CD4-positive, CD25-positive, alpha-beta regulatory T cell (primary cell): Measurements from ENCODE around the gene VPS13A. TPM values are rescaled to one million over a fixed set of nuclear protein-coding genes. Genes with fewer than 3 reads are reported as not detected.

ENCODE experiments used
- ATAC-seq, 2 donors: fragments of 150-1000 bp; cut with Tn5 transposase; one replicate each; pipeline ENCODE4 v1.10.0; 2021; ENCODE audit warnings: low read depth in 2 of 2, moderate number of reproducible peaks in 2 of 2, moderate library complexity in 1 of 2
- DNase-seq, 3 donors: peaks; one replicate each; pipeline versions ENCODE4 v3.0.0 to v3.0.0-alpha.2; 2012 to 2022; ENCODE audit warnings: mixed read lengths in 1 of 3
- H3K27ac ChIP-seq: one replicate; pipeline ENCODE4 v1.7.0; 2013; ENCODE audit warnings: mild to moderate bottlenecking, low read length; ENCODE audit not compliant: insufficient read depth, poor library complexity, severe bottlenecking
- H3K27me3 ChIP-seq: one replicate; pipeline ENCODE4 v1.7.0; 2013; ENCODE audit warnings: low read length; ENCODE audit not compliant: control insufficient read depth, insufficient read depth
- H3K36me3 ChIP-seq: one replicate; pipeline ENCODE4 v1.7.0; 2013; ENCODE audit warnings: mild to moderate bottlenecking, low read length, moderate library complexity; ENCODE audit not compliant: control insufficient read depth, insufficient read depth
- H3K4me1 ChIP-seq: 2 replicates; pipeline ENCODE4 v1.7.0; 2013; ENCODE audit warnings: mild to moderate bottlenecking, low read length; ENCODE audit not compliant: insufficient read depth, control insufficient read depth, poor library complexity, severe bottlenecking
- H3K4me3 ChIP-seq: one replicate; pipeline ENCODE4 v1.7.0; 2013; ENCODE audit warnings: low read depth, mild to moderate bottlenecking, low read length, moderate library complexity
- H3K9me3 ChIP-seq, 2 experiments: 1 replicate in 1 of 2; 2 replicates in 1 of 2; pipeline ENCODE4 v1.7.0; 2013; ENCODE audit warnings: low read length in 2 of 2, mild to moderate bottlenecking in 1 of 2, moderate library complexity in 1 of 2; ENCODE audit not compliant: control insufficient read depth in 2 of 2
- H3K27ac Mint-ChIP-seq, 3 donors: one replicate each; pipeline ENCODE4 v1.8.0; 2020 to 2022; ENCODE audit warnings: mild to moderate bottlenecking in 3 of 3, mixed read lengths in 3 of 3, moderate library complexity in 2 of 3
- H3K27me3 Mint-ChIP-seq: one replicate; pipeline ENCODE4 v1.8.0; 2022; ENCODE audit warnings: mild to moderate bottlenecking, mixed read lengths
- H3K36me3 Mint-ChIP-seq: one replicate; pipeline ENCODE4 v1.8.0; 2020; ENCODE audit warnings: mixed read lengths
- H3K4me1 Mint-ChIP-seq, 4 donors: one replicate each; pipeline ENCODE4 v1.8.0; 2020 to 2022; ENCODE audit warnings: mixed read lengths in 4 of 4, mild to moderate bottlenecking in 1 of 4
- H3K4me3 Mint-ChIP-seq, 4 donors: one replicate each; pipeline ENCODE4 v1.8.0; 2020 to 2022; ENCODE audit warnings: mild to moderate bottlenecking in 4 of 4, mixed read lengths in 4 of 4, moderate library complexity in 3 of 4
- H3K9me3 Mint-ChIP-seq, 7 donors: one replicate each; pipeline ENCODE4 v1.8.0; 2020 to 2022; ENCODE audit warnings: mixed read lengths in 7 of 7, mild to moderate bottlenecking in 3 of 7, moderate library complexity in 2 of 7
- polyA plus RNA-seq, 4 donors: library from polyadenylated mRNA; unstranded; fragments of 300-500 nt; fragmentation: Illumina TruSeq; gene quantifications; one replicate each; pipeline ENCODE4 v1.2.3, GENCODE V29; 2021
- total RNA-seq: library from RNA; stranded (reverse); gene quantifications from one replicate; pipeline ENCODE4 v1.2.3, GENCODE V29; 2022

The VPS13A gene
- total and polyA plus RNA-seq, 5 donors from 2014 or later = 2.5 to 53.1 (median 3.5) TPM

GRCh38 chr9:77463151-77463550 is 285.8 kb downstream of the VPS13A start:
- no peaks in the 10 kb centered on the region for H3K36me3 ChIP-seq
- DNase-seq (no peak), ATAC-seq (no peak)
- no peaks in the 10 kb centered on the region for H3K4me1 ChIP-seq
- no peak overlapping the region for H3K27ac ChIP-seq
- Mint-ChIP-seq H3K9me3 (no peaks in the 10 kb centered on the region), H3K4me3 (no peak overlapping the region), H3K4me1 (peaks cover 0 to 1% (median under 1%) of the 10 kb centered on the region in 4 donors), H3K36me3 (no peaks in the 10 kb centered on the region), H3K27ac (no peak overlapping the region), H3K27me3 (peaks cover 22% of the 10 kb centered on the region)
- no peaks in the 10 kb centered on the region for H3K9me3 ChIP-seq
- peaks cover 2% of the 10 kb centered on the region for H3K27me3 ChIP-seq
- H3K4me3 ChIP-seq = no peak overlapping the region

- no peak overlapping the region for H3K27ac ChIP-seq
- peaks cover 4% of the 10 kb centered on the region for H3K27me3 ChIP-seq
- H3K36me3 ChIP-seq = no peaks in the 10 kb centered on the region
- ATAC-seq = no peak
- DNase-seq = no peak
- H3K4me3 Mint-ChIP-seq = no peak overlapping the region
- no peak overlapping the region for H3K27ac Mint-ChIP-seq
- no peaks in the 10 kb centered on the region for H3K9me3 ChIP-seq
- no peak overlapping the region for H3K4me3 ChIP-seq
- H3K4me1 Mint-ChIP-seq = no peaks in the 10 kb centered on the region
- H3K4me1 ChIP-seq = no peaks in the 10 kb centered on the region
- no peaks in the 10 kb centered on the region for H3K36me3 Mint-ChIP-seq
- H3K9me3 Mint-ChIP-seq = no peaks in the 10 kb centered on the region
- H3K27me3 Mint-ChIP-seq = peaks cover 22% of the 10 kb centered on the region
These were observed 287.3 kb downstream of the VPS13A start for GRCh38 chr9:77464661-77465060.

- Histone ChIP-seq H3K27ac (no peak overlapping the region), H3K4me1 (no peaks in the 10 kb centered on the region), H3K4me3 (no peak overlapping the region), H3K9me3 (no peaks in the 10 kb centered on the region), H3K36me3 (no peaks in the 10 kb centered on the region), H3K27me3 (peaks cover 4% of the 10 kb centered on the region)
- Mint-ChIP-seq H3K4me1 (no peaks in the 10 kb centered on the region), H3K27ac (no peak overlapping the region), H3K36me3 (no peaks in the 10 kb centered on the region), H3K4me3 (no peak overlapping the region), H3K9me3 (peaks cover 0 to 2% (median 0%) of the 10 kb centered on the region in 7 donors), H3K27me3 (peaks cover 15% of the 10 kb centered on the region)
- DNase-seq (no peak), ATAC-seq (no peak)
These were observed 292.3 kb downstream of the VPS13A start for GRCh38 chr9:77469515-77470231.

Other genes starting within 250 kb of the VPS13A start
- gene FOXB2, start 157.9 kb upstream of the VPS13A start, total RNA-seq = not detected
- not detected for gene FOXB2, start 157.9 kb upstream of the VPS13A start, polyA plus RNA-seq